Chondrocyte (in vitro differentiated cells): ENCODE results near the gene PLXNC1. TPM values are rescaled to one million over a fixed set of nuclear protein-coding genes. Genes with fewer than 3 reads are reported as not detected.

Experiments
- DNase-seq: peaks from one replicate; pipeline ENCODE4 v3.0.0; 2021; ENCODE audit warnings: mixed read lengths, low spot score
- H3K27ac Mint-ChIP-seq: one replicate; pipeline ENCODE4 v1.8.0; 2021; ENCODE audit warnings: mild to moderate bottlenecking, moderate library complexity, mixed read lengths; ENCODE audit not compliant: unreplicated experiment
- H3K27me3 Mint-ChIP-seq: 2 replicates; pipeline ENCODE4 v1.8.0; 2021; ENCODE audit warnings: low read depth, mixed read lengths
- H3K36me3 Mint-ChIP-seq: 2 replicates; pipeline ENCODE4 v1.8.0; 2021; ENCODE audit warnings: low read depth, mixed read lengths
- H3K4me1 Mint-ChIP-seq: 2 replicates; pipeline ENCODE4 v1.8.0; 2021; ENCODE audit warnings: low read depth, mild to moderate bottlenecking, mixed read lengths
- H3K4me3 Mint-ChIP-seq: one replicate; pipeline ENCODE4 v1.8.0; 2021; ENCODE audit warnings: mild to moderate bottlenecking, moderate library complexity, mixed read lengths; ENCODE audit not compliant: unreplicated experiment
- H3K9me3 Mint-ChIP-seq: 2 replicates; pipeline ENCODE4 v1.8.0; 2021; ENCODE audit warnings: low read depth, mixed read lengths
- CTCF ChIP-seq: fragments of 200-600 bp; sonication (generic); IDR thresholded peaks from 2 replicates; pipeline ENCODE4 v1.5.0; 2021; ENCODE audit warnings: antibody characterized with exemption, mild to moderate bottlenecking, moderate library complexity
- total RNA-seq: library from RNA; stranded (reverse); gene quantifications from 3 replicates; pipeline ENCODE4 v1.2.1, GENCODE V29; 2021

PLXNC1 gene
- total RNA-seq, 1 donor from 2014 or later, result 0.67 TPM

GRCh38 chr12:94122591-94122990 is 25.8 kb upstream of the PLXNC1 start:
- Mint-ChIP-seq H3K4me3 (no peak overlapping the region), H3K36me3 (no peaks in the 10 kb centered on the region), H3K9me3 (no peaks in the 10 kb centered on the region), H3K27me3 (peaks cover 28% of the 10 kb centered on the region), H3K27ac (no peak overlapping the region), H3K4me1 (no peaks in the 10 kb centered on the region)
- DNase-seq, result no peak
- TF ChIP-seq CTCF, result no peak

GRCh38 chr12:94123127-94123526 is 25.2 kb upstream of the PLXNC1 start:
- H3K4me1 Mint-ChIP-seq, result no peaks in the 10 kb centered on the region
- H3K4me3 Mint-ChIP-seq, result no peak overlapping the region
- H3K36me3 Mint-ChIP-seq, result no peaks in the 10 kb centered on the region
- peaks cover 34% of the 10 kb centered on the region for H3K27me3 Mint-ChIP-seq
- DNase-seq, result no peak
- H3K27ac Mint-ChIP-seq, result no peak overlapping the region
- TF ChIP-seq CTCF, result no peak
- H3K9me3 Mint-ChIP-seq, result no peaks in the 10 kb centered on the region

GRCh38 chr12:94126067-94126466 is 22.3 kb upstream of the PLXNC1 start:
- TF ChIP-seq CTCF, result no peak
- H3K4me1 Mint-ChIP-seq, result no peaks in the 10 kb centered on the region
- H3K9me3 Mint-ChIP-seq, result peaks cover 3% of the 10 kb centered on the region
- H3K4me3 Mint-ChIP-seq, result no peak overlapping the region
- no peak for DNase-seq
- H3K27ac Mint-ChIP-seq, result no peak overlapping the region
- H3K27me3 Mint-ChIP-seq, result peaks cover 47% of the 10 kb centered on the region
- H3K36me3 Mint-ChIP-seq, result no peaks in the 10 kb centered on the region

- no peaks in the 10 kb centered on the region for H3K4me1 Mint-ChIP-seq
- H3K27me3 Mint-ChIP-seq, result peaks cover 50% of the 10 kb centered on the region
- H3K9me3 Mint-ChIP-seq, result peaks cover 3% of the 10 kb centered on the region
- no peak for TF ChIP-seq CTCF
- H3K4me3 Mint-ChIP-seq, result no peak overlapping the region
- peaks cover 2% of the 10 kb centered on the region for H3K36me3 Mint-ChIP-seq
- H3K27ac Mint-ChIP-seq, result no peak overlapping the region
- no peak for DNase-seq
These were observed 20.9 kb upstream of the PLXNC1 start for GRCh38 chr12:94127239-94128131.

GRCh38 chr12:94128280-94128679 is 20.1 kb upstream of the PLXNC1 start:
- TF ChIP-seq CTCF, result no peak
- no peak for DNase-seq
- peaks cover 2% of the 10 kb centered on the region for H3K36me3 Mint-ChIP-seq
- no peaks in the 10 kb centered on the region for H3K4me1 Mint-ChIP-seq
- peaks cover 54% of the 10 kb centered on the region for H3K27me3 Mint-ChIP-seq
- H3K27ac Mint-ChIP-seq, result no peak overlapping the region
- peaks cover 3% of the 10 kb centered on the region for H3K9me3 Mint-ChIP-seq
- no peak overlapping the region for H3K4me3 Mint-ChIP-seq
